Spleen (tissue), 7 donors: ENCODE measurements around the gene SLFNL1.

Source experiments
- CTCF ChIP-seq, 11 experiments: fragments of 200-600 bp in 7 of 11; fragments of 450-650 bp in 4 of 11; sonication (generic) in 4 of 11; IDR thresholded peaks in 8 of 11; conservative IDR thresholded peaks in 3 of 11; 1 replicate in 7 of 11; 2 replicates in 4 of 11; pipeline versions ENCODE4 v1.4.0 to v1.8.0; 2016 to 2021; ENCODE audit warnings: antibody characterized with exemption in 11 of 11, inconsistent platforms in 4 of 11, mild to moderate bottlenecking in 1 of 11
- POLR2A ChIP-seq, 3 donors: fragments of 450-650 bp; IDR thresholded peaks; one replicate each; pipeline ENCODE4 v1.5.1; 2017; ENCODE audit warnings: antibody characterized with exemption in 3 of 3, mild to moderate bottlenecking in 1 of 3
- POLR2AphosphoS5 ChIP-seq, 3 donors: sonication (generic); formaldehyde crosslinking; IDR thresholded peaks; one replicate each; pipeline ENCODE4 v1.5.1; 2017; ENCODE audit warnings: antibody characterized with exemption in 3 of 3
- donor health status: DM: no; HTN: no; CAD: no; lungs with moderate emphysema.
- donor health status: DM: no; HTN: no; CAD: no.
- donor health status: DM: no; HTN: no; CAD: no.

GRCh38 chr1:41015897-41016470, 5.5 kb downstream of the SLFNL1 start:
- no peak for TF ChIP-seq CTCF (IDR thresholded peaks at IDR 0.05 in 8 of 11, conservative IDR thresholded peaks at IDR 0.05 in 3 of 11)
- TF ChIP-seq POLR2A (IDR thresholded peaks at IDR 0.05): no peak
- peak in 1 of 3 donors; percentile 6 for TF ChIP-seq POLR2AphosphoS5 (IDR thresholded peaks at IDR 0.05)
